ENCODE measurements around the gene FBXL14. TPM values are rescaled to one million over a fixed set of nuclear protein-coding genes. Genes with fewer than 3 reads are reported as not detected.
A peak's percentile ranks its signal among the peaks of the same experiment; 100 is the strongest.

The FBXL14 gene
- total RNA-seq, 4 donors from 2014 or later, result 12.0 to 22.6 (median 16.0) TPM

DNA sequence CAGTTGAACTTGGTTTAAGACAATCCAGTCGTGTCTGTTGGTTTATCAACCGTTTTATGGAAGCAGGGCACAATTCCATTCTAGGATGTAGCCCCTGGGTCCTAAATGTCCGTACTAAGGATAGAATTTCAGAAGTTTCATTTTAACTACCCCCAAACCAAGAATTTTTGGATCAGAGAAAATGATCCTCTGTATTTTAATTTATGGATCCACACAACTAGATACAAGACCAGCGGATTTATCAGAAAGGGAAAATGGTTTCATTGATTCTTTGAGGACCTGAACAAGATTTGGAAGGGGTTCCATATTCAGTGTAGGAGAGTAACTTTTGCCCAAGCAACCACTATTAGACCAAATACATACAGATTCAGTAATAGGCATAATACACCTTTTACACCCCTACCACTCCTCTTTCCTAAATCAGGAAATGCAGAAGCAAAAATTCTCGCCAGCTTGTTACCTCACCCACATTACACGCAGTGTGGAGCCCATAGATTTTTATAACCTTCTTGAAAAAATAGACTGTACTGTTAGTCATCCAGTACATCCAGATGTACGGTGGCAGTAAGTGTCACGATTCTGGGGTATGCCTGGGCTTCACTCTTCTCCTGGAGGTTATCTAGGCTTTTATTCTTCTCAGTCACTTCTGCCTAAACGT, 1.4 kb upstream of the FBXL14 start:
- no peaks in the 10 kb centered on the region for H3K36me3 ChIP-seq
- peak overlapping the region; percentile 84 to 96 (median 88) for H3K4me3 ChIP-seq
- H3K27ac ChIP-seq (replicated peaks in 1 of 4), result peak overlapping the region; percentile 84 to 95 (median 94)
- H3K9me3 ChIP-seq, result no peaks in the 10 kb centered on the region
- intact Hi-C loops (cut with DNase I), result loop anchor here (10.0 kb wide), 2 partner anchors 841 to 951 kb away; partner anchors contain the start of gene WNK1
- WGBS, result 72% methylated on average over 9 of the region's 9 CpGs
- H3K4me1 ChIP-seq, result peaks cover 32 to 43% (median 42%) of the 10 kb centered on the region in 4 donors
- no peaks in the 10 kb centered on the region for H3K27me3 ChIP-seq
- DNase-seq (ENCODE audit: extremely low spot score), result no peak
- TF ChIP-seq CTCF (IDR thresholded peaks at IDR 0.05) (no peak), EP300 (IDR thresholded peaks at IDR 0.05) (no peak), POLR2A (IDR thresholded peaks at IDR 0.05; ENCODE audit: low read depth) (no peak), POLR2AphosphoS5 (IDR thresholded peaks at IDR 0.05) (no peak)

DNA sequence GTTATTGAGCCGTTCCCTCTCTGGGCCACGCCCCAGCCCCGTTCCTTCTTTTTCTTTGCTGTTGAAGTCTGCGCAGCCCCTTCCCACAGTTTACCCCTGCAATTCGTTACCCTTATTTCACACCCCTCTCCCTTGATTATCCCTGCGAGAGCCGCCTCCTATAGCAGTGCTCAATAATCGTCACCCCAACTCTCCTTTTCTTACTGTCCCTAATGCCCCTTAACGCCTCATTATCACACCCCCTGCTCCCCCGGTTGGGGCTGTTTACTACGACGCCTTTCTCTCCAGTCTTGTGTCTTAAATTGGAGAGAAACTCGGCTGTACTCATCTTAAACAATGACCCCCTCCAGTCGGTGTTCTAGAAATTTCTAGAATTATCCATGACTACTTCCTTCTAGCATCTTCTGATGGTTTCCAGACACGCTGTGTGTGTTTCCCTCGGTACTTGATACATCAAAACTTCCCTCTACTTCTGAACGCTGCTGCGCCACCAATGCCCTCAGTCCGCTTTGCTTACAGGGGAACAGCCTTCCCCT, 713 bp upstream of the FBXL14 start:
- H3K27me3 ChIP-seq, result no peaks in the 10 kb centered on the region
- peak overlapping the region; percentile 84 to 95 (median 94) for H3K27ac ChIP-seq (replicated peaks in 1 of 4)
- H3K4me1 ChIP-seq, result peaks cover 38 to 50% (median 50%) of the 10 kb centered on the region in 4 donors
- no peaks in the 10 kb centered on the region for H3K36me3 ChIP-seq
- no peak for TF ChIP-seq POLR2A (IDR thresholded peaks at IDR 0.05; ENCODE audit: low read depth)
- peak in 1 of 2 donors; percentile 68 for TF ChIP-seq POLR2AphosphoS5 (IDR thresholded peaks at IDR 0.05)
- DNase-seq (ENCODE audit: extremely low spot score), result no peak
- no peaks in the 10 kb centered on the region for H3K9me3 ChIP-seq
- peak overlapping the region; percentile 84 to 96 (median 88) for H3K4me3 ChIP-seq
- intact Hi-C loops (cut with DNase I), result loop anchor here (10.0 kb wide), 2 partner anchors 840 to 950 kb away; partner anchors contain the start of gene WNK1
- WGBS, result 6% methylated on average over 19 of the region's 19 CpGs

- DNase-seq (ENCODE audit: extremely low spot score), result no peak
- Histone ChIP-seq H3K4me3 (peak overlapping the region; percentile 84 to 96 (median 88)), H3K27me3 (no peaks in the 10 kb centered on the region), H3K9me3 (no peaks in the 10 kb centered on the region), H3K36me3 (no peaks in the 10 kb centered on the region), H3K4me1 (peaks cover 45 to 60% (median 59%) of the 10 kb centered on the region in 4 donors), H3K27ac (replicated peaks in 1 of 4) (peak overlapping the region; percentile 84 to 95 (median 94))
- TF ChIP-seq POLR2A (IDR thresholded peaks at IDR 0.05; ENCODE audit: low read depth), result no peak
- no peak for TF ChIP-seq CTCF (IDR thresholded peaks at IDR 0.05)
- TF ChIP-seq EP300 (IDR thresholded peaks at IDR 0.05), result no peak
- TF ChIP-seq POLR2AphosphoS5 (IDR thresholded peaks at IDR 0.05), result no peak
- intact Hi-C loops (cut with DNase I), result loop anchor here (10.0 kb wide), 2 partner anchors 839 to 949 kb away; partner anchors contain the start of gene WNK1
- no CpG with 5 or more reads among the region's 34 CpGs for WGBS
Observed at GRCh38 chr12:1594006-1594260, 448 bp downstream of the FBXL14 start.

DNA sequence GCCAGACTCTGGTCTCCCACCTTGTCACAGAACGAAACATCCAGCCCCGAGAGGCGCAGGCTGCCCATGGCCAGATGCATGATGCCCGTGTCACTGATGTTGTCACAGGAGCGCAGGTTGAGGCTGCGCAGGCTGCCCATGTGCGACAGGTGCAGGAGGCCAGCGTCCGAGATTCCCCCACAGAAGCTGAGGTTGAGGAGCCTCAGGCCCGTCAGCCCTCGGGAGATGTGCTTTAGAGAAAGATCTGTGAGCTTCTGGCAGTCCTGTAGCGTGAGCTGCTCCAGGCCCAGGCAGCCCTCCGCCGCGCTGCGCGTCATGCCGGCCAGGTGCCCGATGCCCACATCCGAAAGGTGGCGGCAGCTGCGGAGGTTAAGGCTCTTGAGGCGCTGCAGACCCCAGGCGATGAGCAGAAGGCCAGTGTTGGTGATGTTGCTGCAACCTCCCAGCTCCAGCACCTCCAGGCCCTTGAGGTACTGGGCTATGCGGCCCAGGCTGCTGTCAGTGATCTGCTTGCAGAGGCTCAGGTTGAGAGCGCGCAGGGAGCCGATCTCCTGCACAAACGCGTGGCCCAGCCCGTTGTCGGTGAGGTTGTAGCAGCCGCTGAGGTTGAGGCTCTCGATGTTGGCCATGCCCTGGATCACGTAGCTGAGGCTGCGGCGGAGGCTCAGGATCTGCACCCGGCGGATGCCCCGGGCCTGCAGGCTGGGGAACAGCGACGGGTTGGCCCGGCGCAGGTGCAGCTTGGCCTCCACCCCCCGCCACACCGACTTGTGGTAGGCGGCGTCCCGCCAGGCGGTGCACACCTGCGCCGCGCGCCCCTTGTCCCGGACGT, 991 bp downstream of the FBXL14 start:
- DNase-seq (ENCODE audit: extremely low spot score), result no peak

More for the DNA sequence above, 991 bp downstream of the FBXL14 start:
- Histone ChIP-seq H3K9me3 (no peaks in the 10 kb centered on the region), H3K4me3 (peak overlapping the region; percentile 84 to 96 (median 88)), H3K27me3 (no peaks in the 10 kb centered on the region), H3K27ac (replicated peaks in 1 of 4) (peak overlapping the region; percentile 84 to 95 (median 94)), H3K36me3 (no peaks in the 10 kb centered on the region), H3K4me1 (peaks cover 48 to 65% (median 65%) of the 10 kb centered on the region in 4 donors)
- WGBS, result 0% methylated on average over 12 of the region's 56 CpGs
- TF ChIP-seq EP300 (IDR thresholded peaks at IDR 0.05), result no peak
- no peak for TF ChIP-seq CTCF (IDR thresholded peaks at IDR 0.05)
- no peak for TF ChIP-seq POLR2A (IDR thresholded peaks at IDR 0.05; ENCODE audit: low read depth)
- no peak for TF ChIP-seq POLR2AphosphoS5 (IDR thresholded peaks at IDR 0.05)
- intact Hi-C loops (cut with DNase I), result loop anchor here (10.0 kb wide), 2 partner anchors 839 to 949 kb away; partner anchors contain the start of gene WNK1

Measured in esophagus muscularis mucosa (tissue), 4 donors.